ENCODE results near the gene THBD.

The THBD gene

GRCh38 chr20:23009636-23010035 is 39.8 kb downstream of the THBD start:
- H3K4me1 ChIP-seq (ENCODE audit: insufficient read depth, low read length): peaks cover 5% of the 10 kb centered on the region; the same call in 1 of the 2 replicates
- no peaks in the 10 kb centered on the region for H3K9me3 ChIP-seq (ENCODE audit: control insufficient read depth, insufficient read depth, low read length)
- no peaks in the 10 kb centered on the region for H3K36me3 ChIP-seq (ENCODE audit: insufficient read depth, low read length)
- H3K9ac ChIP-seq (ENCODE audit: low read depth, low read length): no peak overlapping the region

DNA sequence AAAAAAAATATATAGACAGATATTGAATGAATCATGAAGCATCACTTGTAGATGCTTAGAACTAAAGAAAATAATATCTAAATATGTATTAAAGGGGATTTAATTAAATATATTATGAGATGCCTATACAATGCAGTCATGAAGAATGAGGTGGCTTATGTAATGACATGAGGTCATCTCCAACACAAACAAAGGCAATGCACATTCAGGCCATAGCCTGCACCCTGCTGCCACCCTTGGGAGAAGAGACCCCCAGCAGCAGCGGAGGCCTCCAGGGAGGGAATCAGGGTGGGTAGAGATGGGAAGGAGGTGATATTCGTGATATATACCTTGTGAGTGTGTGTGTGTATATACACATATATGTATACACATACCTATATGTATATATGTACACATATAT is 40.8 kb downstream of the THBD start:
- H3K9me3 ChIP-seq (ENCODE audit: control insufficient read depth, insufficient read depth, low read length): no peaks in the 10 kb centered on the region

GRCh38 chr20:23007886-23008655 is 41.4 kb downstream of the THBD start:
- peaks cover 5% of the 10 kb centered on the region; the same call in 1 of the 2 replicates for H3K4me1 ChIP-seq (ENCODE audit: insufficient read depth, low read length)
- H3K9me3 ChIP-seq (ENCODE audit: control insufficient read depth, insufficient read depth, low read length): no peaks in the 10 kb centered on the region
- H3K9ac ChIP-seq (ENCODE audit: low read depth, low read length): no peak overlapping the region
- H3K36me3 ChIP-seq (ENCODE audit: insufficient read depth, low read length): no peaks in the 10 kb centered on the region

More for the DNA sequence above, 40.8 kb downstream of the THBD start:
- no peak overlapping the region for H3K9ac ChIP-seq (ENCODE audit: low read depth, low read length)
- no peaks in the 10 kb centered on the region for H3K36me3 ChIP-seq (ENCODE audit: insufficient read depth, low read length)
- H3K4me1 ChIP-seq (ENCODE audit: insufficient read depth, low read length): peaks cover 5% of the 10 kb centered on the region; the same call in 1 of the 2 replicates

DNA sequence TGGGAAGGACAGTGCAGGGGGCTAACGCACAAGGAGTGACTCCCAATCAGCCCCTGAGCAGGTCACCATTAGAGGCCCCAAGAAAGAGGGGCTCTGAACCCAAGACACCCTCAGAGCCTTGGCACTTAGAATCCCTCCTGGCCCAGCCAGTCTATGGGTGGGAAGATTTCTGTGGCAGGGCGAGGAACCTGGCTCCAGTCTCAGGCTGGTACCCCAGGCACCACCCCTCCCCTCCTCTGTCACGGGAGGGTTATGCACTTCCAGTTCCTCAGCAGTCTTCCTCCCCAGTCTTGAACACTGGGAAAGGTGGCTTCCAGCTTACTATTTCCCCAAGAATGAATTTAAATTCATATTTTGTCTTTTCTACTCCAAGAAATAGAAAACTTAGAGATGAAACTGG is 42.0 kb downstream of the THBD start:
- Histone ChIP-seq H3K9me3 (ENCODE audit: control insufficient read depth, insufficient read depth, low read length) (no peaks in the 10 kb centered on the region), H3K36me3 (ENCODE audit: insufficient read depth, low read length) (no peaks in the 10 kb centered on the region), H3K9ac (ENCODE audit: low read depth, low read length) (no peak overlapping the region), H3K4me1 (ENCODE audit: insufficient read depth, low read length) (peaks cover 5% of the 10 kb centered on the region; the same call in 1 of the 2 replicates)

DNA sequence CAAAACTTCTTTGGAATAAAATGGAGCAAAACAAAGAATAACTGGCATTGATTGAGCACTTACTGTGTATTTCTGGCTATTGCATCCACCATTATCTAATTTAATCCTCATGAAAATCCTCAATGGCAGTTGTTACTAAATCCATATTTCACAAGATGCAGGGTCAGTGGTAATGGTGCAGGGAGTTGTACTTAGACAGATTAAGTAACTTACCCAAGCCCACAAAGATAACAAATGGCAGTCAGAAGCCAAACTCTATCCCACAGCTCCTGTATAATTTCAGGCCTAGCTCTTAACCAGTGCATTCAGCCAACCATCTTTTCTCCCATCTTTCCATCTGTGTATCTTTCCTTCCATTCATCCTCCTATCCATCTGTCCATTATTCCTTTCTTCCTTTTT is 43.7 kb downstream of the THBD start:
- H3K9ac ChIP-seq (ENCODE audit: low read depth, low read length): no peak overlapping the region
- no peaks in the 10 kb centered on the region for H3K36me3 ChIP-seq (ENCODE audit: insufficient read depth, low read length)
- no peaks in the 10 kb centered on the region for H3K9me3 ChIP-seq (ENCODE audit: control insufficient read depth, insufficient read depth, low read length)
- peaks cover 5% of the 10 kb centered on the region; the same call in 1 of the 2 replicates for H3K4me1 ChIP-seq (ENCODE audit: insufficient read depth, low read length)

- peaks cover 5% of the 10 kb centered on the region; the same call in 1 of the 2 replicates for H3K4me1 ChIP-seq (ENCODE audit: insufficient read depth, low read length)
- no peak overlapping the region for H3K9ac ChIP-seq (ENCODE audit: low read depth, low read length)
- H3K36me3 ChIP-seq (ENCODE audit: insufficient read depth, low read length): no peaks in the 10 kb centered on the region
- H3K9me3 ChIP-seq (ENCODE audit: control insufficient read depth, insufficient read depth, low read length): no peaks in the 10 kb centered on the region
Measured at GRCh38 chr20:23003881-23004460, 45.5 kb downstream of the THBD start.

DNA sequence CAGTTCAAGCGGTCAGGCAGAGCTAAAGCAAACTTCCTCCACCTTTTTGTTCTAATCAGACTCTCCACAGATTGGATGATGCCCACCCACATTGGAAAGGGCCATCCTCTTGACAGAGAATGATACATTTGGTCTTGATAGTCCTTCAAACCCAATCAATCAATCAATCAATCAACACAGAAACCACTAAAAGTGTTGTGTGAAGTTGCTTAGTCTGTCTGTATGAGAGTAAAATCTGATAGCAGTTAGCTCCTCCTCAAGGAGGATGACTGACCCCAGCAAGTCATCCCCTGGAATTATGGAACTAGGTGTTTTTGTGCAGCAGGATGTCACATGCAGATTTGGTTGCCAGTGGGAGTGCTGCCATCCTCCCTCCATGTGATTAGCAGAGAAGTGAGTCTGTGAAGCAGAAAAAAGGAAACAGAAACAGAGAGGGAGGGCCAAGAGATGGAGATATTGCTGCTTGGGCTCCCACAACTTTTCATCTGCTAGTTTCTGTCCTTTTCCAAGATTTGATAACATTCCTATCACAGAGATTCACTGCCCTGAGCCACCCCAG is 46.3 kb downstream of the THBD start:
- Histone ChIP-seq H3K9me3 (ENCODE audit: control insufficient read depth, insufficient read depth, low read length) (no peaks in the 10 kb centered on the region), H3K4me1 (ENCODE audit: insufficient read depth, low read length) (peaks cover 5% of the 10 kb centered on the region; the same call in 1 of the 2 replicates), H3K36me3 (ENCODE audit: insufficient read depth, low read length) (no peaks in the 10 kb centered on the region), H3K9ac (ENCODE audit: low read depth, low read length) (no peak overlapping the region)

GRCh38 chr20:23002276-23002675 is 47.2 kb downstream of the THBD start:
- H3K9ac ChIP-seq (ENCODE audit: low read depth, low read length): no peak overlapping the region
- no peaks in the 10 kb centered on the region for H3K9me3 ChIP-seq (ENCODE audit: control insufficient read depth, insufficient read depth, low read length)
- no peaks in the 10 kb centered on the region for H3K36me3 ChIP-seq (ENCODE audit: insufficient read depth, low read length)
- H3K4me1 ChIP-seq (ENCODE audit: insufficient read depth, low read length): no peaks in the 10 kb centered on the region

DNA sequence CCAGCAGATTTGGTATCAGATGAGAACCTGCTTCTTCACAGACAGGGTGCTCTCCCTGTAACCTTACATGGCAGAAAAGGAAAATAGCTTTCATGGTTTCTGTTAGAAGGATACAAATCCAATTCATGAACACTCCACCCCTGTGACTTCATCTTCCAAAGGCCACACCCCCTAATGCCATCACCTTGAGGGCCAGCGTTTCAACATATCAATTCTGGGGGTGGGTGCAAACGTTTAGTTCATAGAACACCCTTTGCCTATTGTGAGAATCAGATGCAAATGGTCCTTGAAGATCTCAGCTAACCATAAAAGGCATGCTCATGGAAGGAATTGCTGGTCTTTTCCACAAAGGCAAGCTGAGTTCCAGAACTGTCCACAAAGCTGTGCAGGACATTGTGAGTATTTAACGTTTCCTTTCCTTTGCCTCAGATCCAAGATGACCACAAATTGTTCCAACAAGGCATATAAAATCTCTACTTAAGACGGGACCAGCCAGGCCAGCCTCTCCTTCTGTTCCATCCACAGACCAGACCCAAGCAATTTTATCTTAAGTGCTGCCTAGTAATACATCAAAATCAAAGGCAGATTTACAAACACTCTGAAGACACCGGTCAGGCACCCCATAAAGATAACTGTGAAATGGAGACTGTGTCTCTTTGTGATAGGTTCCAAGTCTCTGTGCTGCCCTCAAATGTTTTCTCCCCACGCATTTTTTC is 49.1 kb downstream of the THBD start:
- Histone ChIP-seq H3K36me3 (ENCODE audit: insufficient read depth, low read length) (no peaks in the 10 kb centered on the region), H3K4me1 (ENCODE audit: insufficient read depth, low read length) (no peaks in the 10 kb centered on the region), H3K9me3 (ENCODE audit: control insufficient read depth, insufficient read depth, low read length) (no peaks in the 10 kb centered on the region), H3K9ac (ENCODE audit: low read depth, low read length) (no peak overlapping the region)

GRCh38 chr20:22999756-23000155 is 49.7 kb downstream of the THBD start:
- no peaks in the 10 kb centered on the region for H3K9me3 ChIP-seq (ENCODE audit: control insufficient read depth, insufficient read depth, low read length)
- no peaks in the 10 kb centered on the region for H3K36me3 ChIP-seq (ENCODE audit: insufficient read depth, low read length)
- H3K9ac ChIP-seq (ENCODE audit: low read depth, low read length): no peak overlapping the region
- H3K4me1 ChIP-seq (ENCODE audit: insufficient read depth, low read length): no peaks in the 10 kb centered on the region

GRCh38 chr20:22998476-22998875 is 51.0 kb downstream of the THBD start:
- H3K36me3 ChIP-seq (ENCODE audit: insufficient read depth, low read length): no peaks in the 10 kb centered on the region
- no peaks in the 10 kb centered on the region for H3K9me3 ChIP-seq (ENCODE audit: control insufficient read depth, insufficient read depth, low read length)
- H3K9ac ChIP-seq (ENCODE audit: low read depth, low read length): no peak overlapping the region
- no peaks in the 10 kb centered on the region for H3K4me1 ChIP-seq (ENCODE audit: insufficient read depth, low read length)

DNA sequence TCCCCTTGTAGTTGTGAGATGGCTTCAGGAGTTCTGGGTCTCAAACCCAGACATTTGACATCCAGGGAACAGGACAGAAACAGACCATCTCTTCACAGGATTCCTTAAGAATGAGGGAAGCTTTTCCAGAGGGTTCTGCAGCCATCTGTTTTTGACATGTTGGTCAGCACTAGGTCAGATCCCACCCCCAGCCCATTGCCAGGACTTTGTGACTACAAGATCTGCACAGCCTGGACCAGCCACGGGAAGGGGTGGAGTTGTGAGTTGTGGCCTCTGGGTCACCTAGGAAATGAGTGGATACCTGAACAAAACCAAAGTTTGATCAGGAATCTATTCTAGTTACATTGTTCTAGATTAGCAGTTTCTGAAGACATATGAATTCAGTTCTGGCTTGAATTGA is 53.5 kb downstream of the THBD start:
- Histone ChIP-seq H3K36me3 (ENCODE audit: insufficient read depth, low read length) (no peaks in the 10 kb centered on the region), H3K4me1 (ENCODE audit: insufficient read depth, low read length) (no peaks in the 10 kb centered on the region), H3K9me3 (ENCODE audit: control insufficient read depth, insufficient read depth, low read length) (no peaks in the 10 kb centered on the region), H3K9ac (ENCODE audit: low read depth, low read length) (no peak overlapping the region)

All from ES-I3 (cell line).